ENCODE measurements around the gene JAK1.

JAK1 gene

DNA sequence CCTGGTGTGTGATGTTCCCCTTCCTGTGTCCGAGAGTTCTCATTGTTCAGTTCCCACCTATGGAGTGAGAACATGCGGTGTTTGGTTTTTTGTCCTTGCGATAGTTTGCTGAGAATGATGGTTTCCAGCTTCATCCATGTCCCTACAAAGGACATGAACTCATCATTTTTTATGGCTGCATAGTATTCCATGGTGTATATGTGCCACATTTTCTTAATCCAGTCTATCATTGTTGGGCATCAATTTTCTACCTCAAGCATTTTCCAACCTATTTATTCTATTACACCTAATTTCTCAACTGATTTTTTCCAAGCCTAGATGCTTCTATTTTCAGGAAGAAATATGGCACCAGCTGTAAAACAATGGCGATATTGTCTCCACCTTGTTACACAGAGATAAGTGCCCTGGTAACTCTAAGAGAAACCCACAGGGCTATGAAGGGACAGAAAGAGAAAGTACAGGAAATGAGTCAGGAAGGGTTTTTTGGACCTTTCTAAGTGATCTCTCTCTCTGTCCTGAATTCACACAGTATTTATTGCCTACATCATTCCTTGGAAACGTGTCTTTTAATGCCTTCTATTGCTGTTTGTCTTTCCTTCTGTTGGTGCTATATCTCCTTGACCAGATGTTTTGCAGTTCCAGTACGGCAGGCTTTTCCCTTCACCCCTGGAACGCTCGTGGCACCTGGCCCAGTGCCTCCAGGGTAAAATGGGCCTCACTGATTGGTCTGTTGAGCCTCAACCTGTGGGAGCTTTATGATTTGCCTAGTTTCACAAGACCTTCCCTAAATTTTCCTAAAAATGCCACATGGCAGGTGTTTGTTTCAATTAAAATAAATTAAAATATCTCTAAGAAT lies 14.6 kb upstream of the JAK1 start:
- no peak for DNase-seq (ENCODE audit: low read depth, low spot score)

DNA sequence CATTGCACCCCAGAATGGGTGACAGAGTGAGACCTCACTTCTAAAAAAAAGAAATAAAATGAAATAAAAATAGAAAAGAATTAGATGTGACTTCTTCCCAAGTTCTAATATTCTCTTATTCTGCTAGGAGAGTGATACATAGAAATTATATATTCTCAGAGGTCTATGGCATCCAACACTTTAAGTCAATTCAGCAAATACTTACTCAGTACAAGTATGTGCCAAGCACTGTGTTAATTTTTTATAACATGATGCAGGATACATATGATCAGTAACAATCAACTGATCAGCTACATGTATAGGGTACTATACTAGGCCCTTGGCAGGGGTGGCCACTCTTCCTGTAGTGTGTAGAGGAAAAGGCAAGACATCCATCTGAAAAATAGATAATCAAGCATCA lies 13.0 kb upstream of the JAK1 start:
- no peak for DNase-seq (ENCODE audit: low read depth, low spot score)

DNA sequence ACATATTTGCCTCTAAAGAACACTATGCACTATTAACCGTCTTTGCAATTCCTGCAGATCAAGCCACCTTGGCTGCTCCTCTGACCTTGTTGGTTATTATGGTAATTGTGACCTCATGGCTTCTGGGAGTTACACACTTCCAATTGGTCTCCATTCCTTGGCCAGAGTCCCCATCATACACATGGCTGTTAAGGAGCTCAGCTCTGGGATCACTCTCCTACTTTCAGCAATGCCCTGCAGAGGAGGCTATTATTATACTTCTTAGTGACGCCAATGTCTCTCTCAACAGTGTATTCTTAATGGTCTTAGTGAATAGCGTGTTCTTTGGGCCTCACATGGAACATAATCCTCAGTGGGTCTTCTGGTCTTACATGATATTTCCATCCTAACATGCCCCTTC lies 10.0 kb upstream of the JAK1 start:
- no peak for DNase-seq (ENCODE audit: low read depth, low spot score)

DNA sequence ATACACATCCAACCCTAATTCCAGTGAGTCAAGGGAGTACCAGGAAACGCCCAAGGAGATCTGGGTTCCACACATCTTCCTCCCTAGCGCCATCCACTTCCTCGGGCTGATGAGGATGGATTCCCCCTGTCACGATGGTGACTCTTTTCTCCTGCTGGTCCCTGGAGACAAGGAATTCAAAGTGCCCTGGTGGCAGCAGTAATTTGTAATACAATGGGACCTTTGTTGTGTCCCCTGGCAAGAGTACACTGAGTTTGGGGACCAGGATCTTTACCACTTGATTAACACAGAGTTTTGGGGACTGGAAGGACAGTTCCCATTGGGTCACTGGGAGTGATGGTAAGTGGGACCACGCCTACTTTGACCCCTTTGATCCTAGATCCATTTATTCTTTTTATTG lies 9.4 kb upstream of the JAK1 start:
- no peak for DNase-seq (ENCODE audit: low read depth, low spot score)

DNA sequence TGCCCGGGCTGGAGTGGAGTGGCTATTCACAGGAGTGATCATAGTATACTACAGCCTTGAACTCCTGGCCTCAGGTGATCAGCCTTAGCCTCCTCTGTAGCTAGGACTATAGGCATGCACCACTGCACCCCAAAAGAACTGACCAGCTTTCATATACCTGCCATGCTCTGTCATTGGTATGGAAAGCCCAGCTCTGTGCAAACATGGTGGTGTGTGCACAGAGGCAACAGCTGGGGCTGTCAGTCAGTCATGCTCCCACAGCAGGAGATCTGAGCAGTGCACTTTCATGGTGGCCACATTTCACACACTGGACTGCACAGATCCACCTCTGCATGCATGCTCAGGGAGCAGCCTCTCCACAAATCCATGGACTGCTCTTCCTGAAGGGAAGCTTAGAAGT lies 8.8 kb upstream of the JAK1 start:
- no peak for DNase-seq (ENCODE audit: low read depth, low spot score)

DNA sequence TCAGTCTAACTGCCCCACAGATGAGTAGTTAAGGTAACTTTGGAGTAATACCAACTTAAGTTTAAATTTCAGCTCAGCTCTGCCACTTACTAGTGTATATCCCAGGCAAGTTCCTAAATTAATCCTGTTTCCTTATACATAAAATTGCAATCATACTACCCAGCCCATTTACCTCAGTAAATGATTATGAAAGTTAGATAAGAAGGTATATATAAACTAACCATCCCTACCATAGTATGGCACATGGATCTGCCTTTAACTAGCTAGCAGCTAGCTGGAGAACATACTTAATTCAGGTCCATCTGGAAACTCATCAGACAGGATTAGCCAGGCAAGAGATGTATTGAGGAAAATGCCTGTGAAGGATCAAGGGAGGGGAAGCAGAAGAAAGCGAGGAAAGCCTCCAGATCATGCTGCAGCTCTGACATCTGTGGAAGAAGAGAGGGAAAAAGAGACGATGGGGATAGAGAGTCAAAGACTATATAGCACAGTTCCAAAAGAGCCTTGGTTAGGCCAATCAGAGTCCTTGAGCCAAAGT lies 8.0 kb upstream of the JAK1 start:
- DNase-seq (ENCODE audit: low read depth, low spot score), result no peak

DNA sequence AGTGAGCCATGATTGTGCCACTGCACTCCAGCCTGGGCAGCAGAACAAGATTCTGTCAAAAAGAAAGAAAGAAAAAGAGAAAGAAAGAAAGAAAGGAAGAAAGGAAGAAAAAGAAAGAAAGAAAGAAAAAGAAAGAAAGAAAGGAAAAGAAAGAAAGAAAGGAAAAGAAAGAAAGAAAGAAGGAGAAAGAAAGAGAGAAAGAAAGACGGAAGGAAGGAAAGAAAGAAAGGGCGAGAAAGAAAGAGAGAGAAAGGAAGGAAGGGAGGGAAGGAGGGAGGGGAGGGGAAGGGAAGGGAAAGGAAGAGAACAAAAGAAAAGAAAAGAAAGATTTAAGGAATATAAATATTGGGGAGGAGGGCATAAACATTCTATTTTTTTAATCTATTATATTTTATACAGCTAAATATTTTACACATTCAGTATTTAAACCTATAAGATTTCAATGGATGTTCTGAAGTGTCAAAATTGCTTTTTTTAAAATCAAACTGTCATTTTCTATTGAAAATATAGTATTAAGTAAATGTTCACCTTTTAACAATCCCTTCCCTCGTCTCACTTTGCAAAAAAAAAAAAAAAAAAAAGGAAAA lies 6.8 kb upstream of the JAK1 start:
- no peak for DNase-seq (ENCODE audit: low read depth, low spot score)

DNA sequence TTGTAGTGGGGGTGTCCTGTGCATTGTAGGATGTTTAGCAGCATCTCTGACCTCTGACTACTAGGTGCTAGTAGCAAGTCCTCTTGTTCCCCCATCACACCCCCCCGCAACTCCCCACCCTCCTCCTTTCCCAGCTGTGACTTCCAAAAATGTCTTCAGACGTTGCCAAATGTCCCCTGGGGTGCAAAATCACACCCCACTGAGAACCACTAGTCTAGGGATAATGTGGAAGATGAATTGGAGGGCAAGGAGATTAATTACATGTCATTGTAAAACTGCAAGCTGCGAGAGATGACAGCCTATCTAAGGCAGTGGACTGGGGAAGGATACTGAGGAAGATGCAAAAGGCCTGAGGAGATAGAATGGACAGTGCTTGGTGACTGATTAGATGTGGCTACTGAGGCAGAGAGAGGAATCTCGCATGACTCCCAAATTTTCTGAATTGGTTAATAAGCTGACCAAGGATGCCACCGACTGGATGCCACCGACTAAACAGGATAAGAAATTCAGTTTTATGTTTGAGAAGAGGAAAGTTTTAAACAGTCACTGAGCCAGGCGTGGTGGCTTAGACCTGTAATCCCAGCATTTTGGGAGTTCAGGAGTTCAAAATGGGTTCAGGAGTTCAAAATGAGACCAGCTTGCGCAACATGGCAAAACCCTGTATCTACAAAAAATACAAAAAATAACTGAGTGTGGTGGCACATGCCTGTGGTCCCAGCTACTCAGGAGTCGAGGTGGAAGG lies 3.1 kb upstream of the JAK1 start:
- DNase-seq (ENCODE audit: low read depth, low spot score), result no peak

DNA sequence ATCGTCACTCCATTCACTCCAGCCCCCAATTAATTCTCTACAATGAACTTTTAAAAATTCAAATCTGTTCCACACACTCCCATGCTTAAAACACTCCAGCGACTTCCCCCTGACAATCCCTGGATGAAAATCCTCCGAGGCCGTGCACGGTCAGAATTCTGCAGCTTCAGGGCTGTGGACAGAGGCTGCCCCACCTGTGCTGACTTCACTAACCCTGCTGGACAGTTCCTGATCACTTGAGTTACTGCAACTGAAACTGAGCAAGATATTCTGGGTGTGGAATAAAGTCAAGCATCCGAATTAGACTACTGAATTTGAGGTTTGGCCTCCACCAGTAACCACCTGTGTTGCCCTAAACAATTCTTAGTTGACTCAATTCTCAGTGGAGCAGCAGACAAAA lies 1.0 kb upstream of the JAK1 start:
- DNase-seq (ENCODE audit: low read depth, low spot score), result no peak

DNA sequence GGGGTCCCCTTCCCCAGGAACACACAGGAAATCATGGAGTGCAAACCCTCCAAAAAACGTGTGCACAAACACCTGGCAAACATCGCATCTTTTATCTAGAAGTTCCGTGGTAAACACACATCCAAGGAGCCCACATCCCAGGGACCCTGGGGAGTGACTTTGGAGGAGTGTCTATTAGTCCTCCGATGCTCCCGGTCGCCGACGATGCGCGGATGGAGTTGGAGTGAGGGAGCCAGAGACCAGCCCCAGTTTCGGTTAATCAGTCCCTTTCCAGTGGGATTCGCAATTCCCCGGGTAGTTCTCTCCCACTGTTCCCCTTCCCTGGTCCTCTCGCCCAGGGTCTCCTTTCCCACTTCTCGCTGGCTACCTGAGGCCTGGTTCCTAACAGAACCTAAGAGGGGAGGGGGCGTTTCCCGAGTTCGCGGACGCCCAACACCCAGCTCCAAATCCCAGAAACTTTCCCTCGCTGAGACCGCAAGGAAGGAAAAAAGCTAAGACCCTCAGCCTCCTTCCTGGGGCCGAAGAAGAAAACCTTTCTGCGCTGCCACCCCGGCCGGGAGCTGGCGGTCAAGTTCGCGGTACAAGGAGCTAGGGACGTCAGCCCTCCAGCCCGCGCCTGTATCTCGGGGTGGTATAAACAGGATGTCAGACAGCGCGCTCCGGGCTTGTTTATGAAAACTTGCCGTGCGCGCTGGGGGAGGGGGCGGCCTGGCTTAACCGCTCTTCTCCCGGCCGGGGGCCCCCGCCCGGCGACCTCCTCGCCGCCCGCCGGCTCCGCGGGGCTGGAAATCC lies 787 bp downstream of the JAK1 start:
- peak; percentile 80 for DNase-seq (ENCODE audit: low read depth, low spot score)

DNA sequence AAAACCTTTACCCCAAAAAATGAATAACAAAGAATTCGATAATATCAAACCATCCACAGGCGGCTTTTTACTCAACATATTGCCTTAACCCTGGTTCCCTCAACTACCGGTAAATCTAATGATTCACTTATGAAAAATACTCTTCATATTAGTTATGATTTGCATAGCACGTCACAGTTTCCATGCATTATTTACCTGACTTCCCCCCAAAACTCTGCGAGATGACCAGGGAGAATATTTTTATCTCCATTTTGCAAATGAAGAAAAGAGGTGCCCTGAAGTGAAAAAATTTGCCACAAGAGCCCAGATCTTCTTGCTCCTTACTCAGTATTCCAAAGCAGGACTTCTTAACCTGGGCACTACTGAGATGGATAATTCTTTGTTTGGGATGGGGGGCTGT lies 2.9 kb downstream of the JAK1 start:
- no peak for DNase-seq (ENCODE audit: low read depth, low spot score)

DNA sequence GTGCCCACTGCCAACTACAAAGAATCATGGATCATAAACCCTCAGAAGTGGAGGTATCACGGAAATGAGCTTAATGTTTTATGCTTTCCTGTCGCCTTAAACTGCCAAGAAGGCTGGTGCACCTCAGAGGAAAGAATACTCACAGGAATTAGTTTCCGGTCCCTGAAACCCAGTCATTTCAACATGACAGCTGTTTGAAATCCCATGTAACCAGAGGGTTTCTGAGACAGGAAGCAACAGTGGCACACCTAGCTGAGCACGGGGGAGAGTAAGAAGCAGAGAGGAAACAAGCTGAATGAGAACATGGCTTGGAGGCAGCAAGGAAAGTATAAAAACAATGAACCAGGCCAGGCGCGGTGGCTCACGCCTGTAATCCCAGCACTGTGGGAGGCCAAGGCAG lies 3.9 kb downstream of the JAK1 start:
- DNase-seq (ENCODE audit: low read depth, low spot score), result no peak

DNA sequence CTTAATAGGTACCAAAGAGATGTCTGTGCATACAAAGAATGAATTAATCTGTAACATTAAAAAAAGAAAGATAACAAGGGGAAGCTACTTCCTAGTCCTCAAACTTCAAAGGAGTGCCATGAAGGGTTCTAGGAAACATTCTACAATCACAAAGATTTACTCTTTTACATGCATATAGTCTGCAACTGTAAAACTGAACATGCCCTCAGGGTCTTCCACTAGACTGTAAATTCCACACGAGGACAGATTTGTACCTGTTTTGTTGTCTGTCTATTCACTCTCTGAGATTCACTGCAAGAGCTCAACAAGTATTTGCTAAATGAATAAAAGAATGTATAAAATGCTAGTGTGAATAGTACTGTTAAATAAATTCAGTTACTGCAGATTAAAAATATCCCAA lies 4.4 kb downstream of the JAK1 start:
- DNase-seq (ENCODE audit: low read depth, low spot score), result no peak

DNA sequence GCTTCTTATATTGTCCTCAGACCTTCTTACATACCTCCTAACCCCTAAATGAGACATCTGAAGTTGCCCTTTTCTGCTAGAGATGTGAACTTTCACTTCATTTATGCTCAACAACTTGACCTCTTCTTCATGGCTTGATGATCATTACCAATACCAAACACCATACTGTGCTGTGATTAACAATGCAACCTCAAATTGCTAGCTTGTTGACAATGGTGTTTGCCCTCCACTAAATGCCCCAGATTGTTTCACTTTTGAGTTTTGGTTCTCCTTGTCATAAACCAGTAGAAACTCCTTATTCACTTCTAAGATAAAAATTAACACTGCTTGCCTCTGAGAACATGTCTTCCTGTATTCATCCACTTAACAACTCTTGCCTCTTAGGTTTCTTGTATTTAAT lies 5.6 kb downstream of the JAK1 start:
- no peak for DNase-seq (ENCODE audit: low read depth, low spot score)

DNA sequence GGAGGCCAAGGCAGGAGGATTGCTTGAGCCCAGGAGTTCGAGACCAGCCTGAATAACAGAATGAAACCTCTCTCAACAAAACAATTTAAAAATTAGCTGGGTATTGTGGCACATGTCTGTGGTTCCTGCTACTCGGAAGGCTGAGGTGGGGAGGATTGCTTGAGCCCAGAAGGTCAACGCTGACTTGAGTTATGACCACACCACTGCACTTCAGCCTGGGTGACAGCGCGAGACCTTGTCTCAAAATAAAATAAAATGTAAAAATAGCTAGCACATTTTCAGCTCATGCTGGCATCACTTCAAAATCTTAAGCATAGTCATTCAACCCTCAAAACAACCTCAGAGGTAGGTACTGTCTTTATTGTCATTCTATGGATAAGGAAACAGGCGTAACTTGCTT lies 6.4 kb downstream of the JAK1 start:
- no peak for DNase-seq (ENCODE audit: low read depth, low spot score)

DNA sequence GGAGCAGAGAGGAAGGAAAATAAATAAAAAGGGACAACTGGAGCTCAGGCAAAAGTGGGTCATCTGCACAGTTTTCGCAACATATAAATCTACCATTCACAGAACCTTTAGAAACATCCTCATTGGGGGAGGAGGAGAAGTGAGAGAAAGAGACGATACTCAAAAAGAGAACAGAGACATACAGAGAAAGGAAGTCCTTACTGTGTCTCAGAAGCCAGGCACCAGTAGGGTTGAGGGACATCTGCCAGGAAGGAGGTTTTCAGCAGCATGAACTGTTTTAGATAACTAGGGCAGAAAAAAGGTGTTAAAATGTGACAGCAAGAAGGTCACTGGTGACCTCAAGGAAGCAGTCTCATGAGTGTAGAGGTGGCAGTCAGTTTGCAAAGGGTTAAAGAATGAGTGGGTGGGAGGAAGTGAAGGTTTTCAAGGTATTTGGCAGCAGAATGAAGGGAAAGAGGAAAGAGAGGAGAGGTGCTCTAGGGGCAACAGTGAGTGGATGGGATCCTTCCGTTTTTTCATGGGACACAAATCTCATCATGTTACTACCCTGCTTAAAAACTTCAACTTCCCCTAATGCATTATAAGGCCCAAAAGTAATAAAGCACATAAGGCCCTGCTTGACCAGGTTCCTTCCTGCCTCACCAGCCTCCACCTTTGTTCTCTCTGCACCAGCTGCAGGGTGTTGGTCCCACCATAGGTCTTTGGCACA lies 9.5 kb downstream of the JAK1 start:
- DNase-seq (ENCODE audit: low read depth, low spot score), result no peak

DNA sequence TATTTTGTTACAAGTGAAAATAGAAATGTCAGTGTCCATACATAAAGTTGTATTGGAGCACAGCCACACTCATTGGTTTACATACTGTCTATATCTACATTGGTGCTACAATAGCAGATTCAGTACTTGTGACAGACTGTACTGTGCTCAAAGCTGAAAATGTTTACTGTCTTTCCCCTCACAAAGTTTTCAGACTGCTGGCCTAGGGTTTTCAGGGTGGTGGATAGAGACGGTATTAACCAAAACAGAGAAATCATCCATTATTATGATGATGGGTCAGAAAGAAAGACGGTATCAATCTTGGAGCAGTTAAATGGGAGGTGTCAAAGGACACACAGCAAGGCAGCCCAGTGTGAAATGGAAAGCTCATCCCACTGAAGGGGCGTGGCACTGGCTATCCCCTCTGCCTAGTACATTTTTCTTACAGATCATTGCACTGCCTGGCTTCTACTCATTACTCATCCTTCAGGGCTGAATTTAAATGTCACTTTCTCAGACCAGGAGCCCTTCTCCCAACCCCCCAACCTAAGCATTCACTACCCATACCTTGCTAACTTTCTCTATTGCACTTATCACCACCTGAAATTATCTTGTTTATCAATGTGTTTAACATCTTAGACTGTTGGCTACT lies 10.2 kb downstream of the JAK1 start:
- peak; percentile 31 for DNase-seq (ENCODE audit: low read depth, low spot score)

DNA sequence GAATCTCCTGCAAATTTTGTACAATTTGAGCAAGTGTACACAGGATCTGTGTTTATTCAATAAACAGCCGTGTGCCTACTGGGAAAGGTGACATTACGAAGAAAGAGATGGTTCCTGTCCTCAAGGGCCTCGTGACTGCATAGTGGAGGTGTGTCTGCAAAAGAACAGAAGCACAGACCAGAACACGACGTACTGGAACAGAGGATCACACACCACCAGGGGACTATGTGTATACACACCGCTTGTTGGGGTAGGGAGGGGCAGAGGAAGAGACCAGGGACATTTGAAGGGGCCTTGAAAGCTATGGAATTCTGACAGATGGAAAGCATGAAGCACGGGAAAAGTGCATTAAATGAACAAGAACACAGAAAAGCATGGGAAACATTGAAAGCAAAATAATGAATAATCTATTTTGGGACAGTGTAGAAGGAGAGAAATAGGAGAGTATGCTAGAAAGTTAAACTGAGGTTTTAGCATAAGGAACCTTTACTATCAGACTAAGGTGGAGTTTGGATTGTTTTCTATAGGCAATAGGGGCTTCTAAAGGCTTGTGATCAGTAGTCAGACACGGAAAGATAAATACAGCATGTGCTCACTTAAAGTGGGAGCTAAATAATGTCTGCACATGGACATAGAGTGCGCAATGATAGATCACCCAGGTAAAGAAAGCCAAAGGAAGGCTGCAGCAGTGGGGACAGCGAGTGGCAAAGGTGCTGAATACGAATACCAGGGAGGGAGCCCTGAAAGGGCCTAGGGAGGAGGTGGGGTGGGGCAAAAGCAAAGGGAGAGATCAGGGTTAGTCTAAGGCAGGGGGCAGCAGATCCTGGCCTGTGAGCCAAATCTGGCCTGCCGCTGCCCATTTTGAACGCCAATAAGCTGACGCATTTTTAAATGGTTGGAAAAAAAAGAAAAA lies 11.0 kb downstream of the JAK1 start:
- no peak for DNase-seq (ENCODE audit: low read depth, low spot score)

DNA sequence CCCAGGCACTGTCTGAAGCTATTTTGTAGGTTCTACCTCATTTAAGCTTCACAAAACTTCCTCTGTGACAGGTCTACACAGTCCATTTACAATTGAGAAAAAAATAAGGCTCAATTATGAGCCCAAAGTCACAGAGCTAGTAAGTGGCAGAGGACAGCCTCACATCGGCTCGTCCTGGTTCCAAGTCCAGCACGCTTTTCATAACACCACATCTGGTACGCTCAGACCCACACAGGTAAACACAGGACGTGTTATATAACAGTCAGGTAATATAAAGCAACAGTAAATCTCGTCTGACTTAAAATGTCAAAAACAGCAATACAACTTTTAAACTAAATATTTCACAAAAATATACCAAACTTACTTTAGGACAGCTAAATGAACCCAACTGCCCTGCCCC lies 13.1 kb downstream of the JAK1 start:
- no peak for DNase-seq (ENCODE audit: low read depth, low spot score)
